T-helper 2 cell treated with Interferon-gamma antibody and Interleukin-4, amounts not matched to agents 100 ng/mL and 5 ng/mL, for 36 hours (primary cell): ENCODE results near the gene DDX28. TPM values are rescaled to one million over a fixed set of nuclear protein-coding genes. Genes with fewer than 3 reads are reported as not detected.

Source experiments
- total RNA-seq: library from RNA; stranded (reverse); gene quantifications from 2 replicates; pipeline ENCODE4 v1.2.3, GENCODE V29; 2022

Gene DDX28
- total RNA-seq, 1 donor from 2014 or later = 16.5 TPM

Other genes with a start within 250 kb of the DDX28 start
- 22.7 and 23.2 TPM in 2 replicates for gene RANBP10, start 216.7 kb downstream of the DDX28 start, total RNA-seq
- 0.36 and 0.73 TPM in 2 replicates for gene TSNAXIP1, start 216.3 kb downstream of the DDX28 start, total RNA-seq
- 44.3 and 45.8 TPM in 2 replicates for gene THAP11, start 180.9 kb downstream of the DDX28 start, total RNA-seq
- gene NUTF2, start 176.3 kb downstream of the DDX28 start, total RNA-seq = 138 and 143 TPM in 2 replicates
- gene CENPT, start 175.5 kb downstream of the DDX28 start, total RNA-seq = 54.2 and 54.4 TPM in 2 replicates
- gene EDC4, start 150.2 kb downstream of the DDX28 start, total RNA-seq = 106 and 112 TPM in 2 replicates
- 0.61 and 0.84 TPM in 2 replicates for gene NRN1L, start 138.3 kb downstream of the DDX28 start, total RNA-seq
- 20.7 and 22.1 TPM in 2 replicates for gene PSKH1, start 130.0 kb downstream of the DDX28 start, total RNA-seq
- 9.6 and 11.9 TPM in 2 replicates for gene CTRL, start 91.4 kb downstream of the DDX28 start, total RNA-seq
- gene PSMB10, start 86.4 kb downstream of the DDX28 start, total RNA-seq = 335 and 352 TPM in 2 replicates
- gene LCAT, start 79.1 kb downstream of the DDX28 start, total RNA-seq = 16.8 and 20.5 TPM in 2 replicates
- gene SLC12A4, start 54.6 kb downstream of the DDX28 start, total RNA-seq = 40.2 and 41.9 TPM in 2 replicates
- 0.14 TPM in 1 of 2 replicates, not detected in the other for gene DPEP3, start 42.7 kb downstream of the DDX28 start, total RNA-seq
- 14.8 and 16.8 TPM in 2 replicates for gene DPEP2, start 23.7 kb downstream of the DDX28 start, total RNA-seq
- gene DPEP2NB, start 7.3 kb downstream of the DDX28 start, total RNA-seq = not detected in 2 replicates
- gene DUS2, start 52 bp upstream of the DDX28 start, total RNA-seq = 23.8 and 25.0 TPM in 2 replicates
- 203 and 205 TPM in 2 replicates for gene NFATC3, start 62.1 kb upstream of the DDX28 start, total RNA-seq
- 0.07 TPM in 1 of 2 replicates, not detected in the other for gene ESRP2, start 212.9 kb upstream of the DDX28 start, total RNA-seq
- gene PLA2G15, start 222.1 kb upstream of the DDX28 start, total RNA-seq = 9.4 TPM in 2 replicates
- gene SLC7A6, start 241.3 kb upstream of the DDX28 start, total RNA-seq = 74.8 and 79.1 TPM in 2 replicates